Ishikawa (cell line): ENCODE results near the gene ABCC1.

ENCODE experiments used
- CEBPB ChIP-seq: IDR thresholded peaks from 2 replicates; pipeline ENCODE4 v1.6.1; 2012
- EGR1 ChIP-seq: IDR thresholded peaks from 2 replicates; pipeline ENCODE4 v1.6.1; 2012
- EP300 ChIP-seq: IDR thresholded peaks from 2 replicates; pipeline ENCODE4 v1.6.1; 2012; ENCODE audit warnings: borderline replicate concordance
- NFIC ChIP-seq: IDR thresholded peaks from 2 replicates; pipeline ENCODE4 v1.6.1; 2012
- RAD21 ChIP-seq: IDR thresholded peaks from 2 replicates; pipeline ENCODE4 v1.6.1; 2012; ENCODE audit warnings: low read depth
- TAF1 ChIP-seq: IDR thresholded peaks from 2 replicates; pipeline ENCODE4 v1.6.1; 2012; ENCODE audit warnings: low read depth, mild to moderate bottlenecking
- TCF12 ChIP-seq: IDR thresholded peaks from 2 replicates; pipeline ENCODE4 v1.6.1; 2012; ENCODE audit warnings: low read depth
- TEAD4 ChIP-seq: IDR thresholded peaks from 2 replicates; pipeline ENCODE4 v1.6.1; 2012
- ZBTB7A ChIP-seq: IDR thresholded peaks from 2 replicates; pipeline ENCODE4 v1.6.1; 2012; ENCODE audit warnings: low read depth
- TF ChIP-seq, protein P1 (sequence below): IDR thresholded peaks from 2 replicates; pipeline ENCODE4 v1.6.1; 2012; ENCODE audit warnings: low read depth, mild to moderate bottlenecking
- TF ChIP-seq, protein P2 (sequence below): IDR thresholded peaks from 2 replicates; pipeline ENCODE4 v1.6.1; 2012

DNA sequence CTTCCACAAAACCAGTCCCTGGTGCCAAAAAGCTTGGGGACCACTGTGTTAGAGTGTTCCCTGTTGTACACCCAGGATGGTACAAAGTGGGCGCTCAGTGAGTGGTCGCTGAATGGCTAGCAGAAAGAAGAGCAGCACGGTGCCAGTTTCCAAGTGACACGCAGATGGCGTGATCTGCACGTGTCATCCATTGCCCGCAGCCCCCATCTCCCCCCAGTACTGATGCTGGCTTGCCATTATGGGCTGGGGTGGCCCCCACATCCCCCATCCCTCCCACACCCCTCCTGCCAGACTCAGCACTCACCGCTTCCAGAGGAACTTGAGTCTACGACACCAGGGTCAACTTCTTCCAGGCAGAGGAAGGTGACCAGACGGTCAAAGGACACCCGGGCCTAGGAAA is 237.4 kb downstream of the ABCC1 start:
- no peak for TF ChIP-seq RAD21
- TF ChIP-seq TEAD4: no peak
- TF ChIP-seq ZBTB7A: no peak
- no peak for TF ChIP-seq EP300
- TF ChIP-seq, protein P1, sequence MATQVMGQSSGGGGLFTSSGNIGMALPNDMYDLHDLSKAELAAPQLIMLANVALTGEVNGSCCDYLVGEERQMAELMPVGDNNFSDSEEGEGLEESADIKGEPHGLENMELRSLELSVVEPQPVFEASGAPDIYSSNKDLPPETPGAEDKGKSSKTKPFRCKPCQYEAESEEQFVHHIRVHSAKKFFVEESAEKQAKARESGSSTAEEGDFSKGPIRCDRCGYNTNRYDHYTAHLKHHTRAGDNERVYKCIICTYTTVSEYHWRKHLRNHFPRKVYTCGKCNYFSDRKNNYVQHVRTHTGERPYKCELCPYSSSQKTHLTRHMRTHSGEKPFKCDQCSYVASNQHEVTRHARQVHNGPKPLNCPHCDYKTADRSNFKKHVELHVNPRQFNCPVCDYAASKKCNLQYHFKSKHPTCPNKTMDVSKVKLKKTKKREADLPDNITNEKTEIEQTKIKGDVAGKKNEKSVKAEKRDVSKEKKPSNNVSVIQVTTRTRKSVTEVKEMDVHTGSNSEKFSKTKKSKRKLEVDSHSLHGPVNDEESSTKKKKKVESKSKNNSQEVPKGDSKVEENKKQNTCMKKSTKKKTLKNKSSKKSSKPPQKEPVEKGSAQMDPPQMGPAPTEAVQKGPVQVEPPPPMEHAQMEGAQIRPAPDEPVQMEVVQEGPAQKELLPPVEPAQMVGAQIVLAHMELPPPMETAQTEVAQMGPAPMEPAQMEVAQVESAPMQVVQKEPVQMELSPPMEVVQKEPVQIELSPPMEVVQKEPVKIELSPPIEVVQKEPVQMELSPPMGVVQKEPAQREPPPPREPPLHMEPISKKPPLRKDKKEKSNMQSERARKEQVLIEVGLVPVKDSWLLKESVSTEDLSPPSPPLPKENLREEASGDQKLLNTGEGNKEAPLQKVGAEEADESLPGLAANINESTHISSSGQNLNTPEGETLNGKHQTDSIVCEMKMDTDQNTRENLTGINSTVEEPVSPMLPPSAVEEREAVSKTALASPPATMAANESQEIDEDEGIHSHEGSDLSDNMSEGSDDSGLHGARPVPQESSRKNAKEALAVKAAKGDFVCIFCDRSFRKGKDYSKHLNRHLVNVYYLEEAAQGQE: no peak
- TF ChIP-seq, protein P2, sequence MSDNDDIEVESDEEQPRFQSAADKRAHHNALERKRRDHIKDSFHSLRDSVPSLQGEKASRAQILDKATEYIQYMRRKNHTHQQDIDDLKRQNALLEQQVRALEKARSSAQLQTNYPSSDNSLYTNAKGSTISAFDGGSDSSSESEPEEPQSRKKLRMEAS: no peak
- TF ChIP-seq CEBPB: no peak
- TF ChIP-seq TAF1: no peak
- TF ChIP-seq TCF12: no peak
- no peak for TF ChIP-seq NFIC
- no peak for TF ChIP-seq EGR1
